CD4-positive, alpha-beta T cell treated with Interleukin-15 for 1 hour (primary cell): ENCODE data around the gene NDUFAB1.
"Not testable (repeated sequence)": the region's sequence is repeated elsewhere in the genome, so short reads cannot be mapped to it uniquely, and the experiment has no call there.

Source experiments
- DNase-seq: peaks from one replicate; pipeline ENCODE4 v3.0.0-alpha.2; 2020

Gene NDUFAB1

DNA sequence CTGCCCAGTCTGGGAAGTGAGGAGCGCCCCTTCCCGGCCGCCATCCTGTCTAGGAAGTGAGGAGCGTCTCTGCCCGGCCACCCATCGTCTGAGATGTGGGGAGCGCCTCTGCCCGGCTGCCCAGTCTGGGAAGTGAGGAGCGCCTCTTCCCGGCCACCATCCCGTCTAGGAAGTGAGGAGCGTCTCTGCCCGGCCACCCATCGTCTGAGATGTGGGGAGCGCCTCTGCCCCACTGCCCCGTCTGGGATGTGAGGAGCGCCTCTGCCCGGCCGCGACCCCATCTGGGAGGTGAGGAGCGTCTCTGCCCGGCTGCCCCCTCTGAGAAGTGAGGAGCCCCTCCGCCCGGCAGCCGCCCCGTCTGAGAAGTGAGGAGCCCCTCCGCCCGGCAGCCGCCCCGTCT, 12.8 kb downstream of the NDUFAB1 start:
- DNase-seq = not testable (repeated sequence)

DNA sequence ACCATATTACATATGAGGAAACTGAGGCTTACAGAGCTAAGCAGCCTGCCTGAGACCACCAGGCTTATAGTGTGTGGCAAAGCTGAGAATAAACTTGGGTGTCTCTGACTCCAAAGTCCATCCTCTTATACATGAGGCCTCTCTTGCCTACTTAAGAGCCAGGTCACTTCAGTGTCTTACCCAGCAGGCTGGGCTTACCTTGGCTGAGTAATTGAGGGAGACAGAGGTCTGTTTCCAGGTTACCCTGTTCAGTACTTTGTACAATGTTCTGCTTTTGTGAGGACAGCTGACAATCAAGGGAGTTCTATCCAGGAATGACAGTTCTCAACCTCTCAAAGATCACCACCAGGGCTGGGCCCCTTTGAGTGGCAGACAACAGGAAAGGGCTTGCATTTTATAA, 14.4 kb downstream of the NDUFAB1 start:
- no peak for DNase-seq

- no peak for DNase-seq
These were observed 15.7 kb downstream of the NDUFAB1 start for GRCh38 chr16:23580391-23580790.

DNA sequence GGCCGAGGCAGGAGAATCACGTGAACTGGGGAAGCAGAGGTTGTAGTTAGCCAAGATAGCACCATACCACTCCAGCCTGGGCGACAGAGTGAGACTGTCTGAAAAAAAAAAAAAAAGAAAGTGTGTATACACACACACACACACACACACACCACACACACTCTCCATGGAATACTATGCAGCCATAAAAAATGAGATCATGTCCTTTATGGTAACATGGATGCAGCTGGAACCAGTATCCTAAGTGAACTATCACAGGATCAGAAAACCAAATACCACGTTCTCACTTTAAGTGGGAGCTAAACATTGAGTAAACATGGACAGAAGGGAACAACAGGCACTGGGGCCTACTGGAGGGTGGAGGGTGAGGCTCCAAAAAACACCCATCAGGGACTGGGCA, 16.7 kb downstream of the NDUFAB1 start:
- no peak for DNase-seq

DNA sequence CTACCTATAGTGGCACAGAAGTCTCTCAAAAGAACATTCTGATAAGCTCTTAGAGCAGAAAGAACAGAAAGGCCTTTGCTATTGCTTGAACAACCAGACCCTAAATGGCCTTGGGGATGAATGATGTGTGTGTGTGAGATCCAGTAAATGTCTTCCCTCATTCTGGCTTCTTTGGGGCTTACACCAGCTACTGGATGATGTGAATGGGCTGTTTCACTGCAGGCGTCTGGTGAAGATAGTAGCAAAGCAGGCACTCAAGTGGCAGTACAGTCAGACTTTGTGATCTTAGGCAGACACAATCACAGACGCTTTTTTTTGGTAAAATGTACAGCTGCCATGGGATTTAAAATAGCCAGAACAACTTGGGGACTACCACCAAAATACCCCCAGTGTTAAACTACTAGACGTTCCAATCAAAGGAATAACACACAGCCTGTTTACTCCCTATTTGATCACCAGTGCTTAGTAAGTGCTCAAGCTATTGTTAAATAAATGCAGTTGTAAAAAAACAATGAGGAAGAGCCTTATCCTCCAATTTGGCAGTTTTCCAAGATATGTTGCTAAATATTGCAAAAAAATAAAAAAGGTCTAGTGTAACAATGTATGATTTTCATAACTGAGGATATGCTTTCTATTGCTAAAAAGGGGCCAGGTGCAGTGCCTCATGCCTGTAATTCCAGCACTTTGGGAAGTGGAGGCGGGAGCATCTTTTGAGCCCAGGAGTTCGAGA, 17.9 kb downstream of the NDUFAB1 start:
- DNase-seq = no peak

DNA sequence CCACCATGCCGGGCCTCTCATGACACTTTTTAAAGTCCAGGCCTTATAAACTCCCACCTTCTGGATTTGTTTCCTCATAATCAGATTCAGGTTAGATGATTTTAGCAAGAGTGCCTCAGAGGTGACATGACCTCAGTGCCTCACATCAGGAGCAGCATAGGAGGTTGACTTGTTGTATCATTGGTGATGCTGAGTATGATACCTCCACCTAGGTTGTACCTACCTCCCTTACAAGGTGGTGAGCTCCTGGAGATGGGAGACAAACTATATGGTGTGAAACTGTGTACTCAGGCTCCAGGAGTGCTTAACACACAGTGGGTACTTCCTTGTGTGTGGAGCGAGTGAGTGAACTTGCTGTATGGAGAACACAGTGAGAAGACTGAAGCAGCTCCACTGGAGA, 18.6 kb downstream of the NDUFAB1 start:
- no peak for DNase-seq

- DNase-seq = no peak
These were observed 20.3 kb downstream of the NDUFAB1 start for GRCh38 chr16:23575834-23576233.

GRCh38 chr16:23573817-23574216, 22.3 kb downstream of the NDUFAB1 start:
- no peak for DNase-seq

- DNase-seq = no peak
These were observed 23.7 kb downstream of the NDUFAB1 start for GRCh38 chr16:23572394-23572793.

- no peak for DNase-seq
These were observed 24.2 kb downstream of the NDUFAB1 start for GRCh38 chr16:23571895-23572294.

GRCh38 chr16:23570992-23571632, 25.0 kb downstream of the NDUFAB1 start:
- peak; percentile 24 for DNase-seq

DNA sequence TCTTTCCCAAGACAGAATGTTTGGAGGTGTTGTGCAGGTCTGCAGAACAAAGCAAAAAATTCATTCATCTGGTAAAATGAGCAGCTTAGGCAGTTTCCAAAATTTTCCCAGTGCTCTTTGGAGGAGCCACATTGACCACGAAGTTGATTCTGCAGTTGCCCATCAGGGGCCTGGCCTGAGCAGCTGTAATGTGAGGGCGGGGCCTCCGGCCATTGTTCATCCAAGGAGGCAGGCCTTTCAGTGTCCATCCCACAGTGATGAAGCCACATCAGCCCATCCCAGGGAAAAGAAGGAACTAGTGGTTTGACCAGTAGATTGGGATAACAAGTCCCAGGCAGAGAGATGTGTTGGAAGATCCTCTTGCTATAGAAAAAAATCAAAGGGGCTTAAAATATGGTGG, 28.5 kb downstream of the NDUFAB1 start:
- DNase-seq = no peak

DNA sequence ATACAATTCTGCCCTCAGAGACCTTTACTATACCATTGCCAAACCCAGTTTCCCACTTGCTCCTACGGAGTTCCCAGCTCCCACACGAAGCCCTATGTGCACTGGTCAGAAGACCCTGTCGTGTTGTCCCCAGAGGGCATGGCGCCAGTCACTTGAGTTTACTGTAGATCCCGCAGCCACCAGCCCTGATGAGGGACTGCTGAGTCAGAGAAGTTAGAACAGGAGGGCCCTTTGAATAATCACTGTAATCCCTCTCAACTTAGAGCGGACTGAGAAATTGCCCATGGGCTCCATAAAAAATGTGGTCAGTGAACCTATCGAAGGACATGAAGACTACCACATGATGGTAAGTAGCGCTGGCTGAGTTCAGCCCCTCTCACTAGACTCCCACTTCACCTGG, 29.4 kb downstream of the NDUFAB1 start:
- DNase-seq = no peak

DNA sequence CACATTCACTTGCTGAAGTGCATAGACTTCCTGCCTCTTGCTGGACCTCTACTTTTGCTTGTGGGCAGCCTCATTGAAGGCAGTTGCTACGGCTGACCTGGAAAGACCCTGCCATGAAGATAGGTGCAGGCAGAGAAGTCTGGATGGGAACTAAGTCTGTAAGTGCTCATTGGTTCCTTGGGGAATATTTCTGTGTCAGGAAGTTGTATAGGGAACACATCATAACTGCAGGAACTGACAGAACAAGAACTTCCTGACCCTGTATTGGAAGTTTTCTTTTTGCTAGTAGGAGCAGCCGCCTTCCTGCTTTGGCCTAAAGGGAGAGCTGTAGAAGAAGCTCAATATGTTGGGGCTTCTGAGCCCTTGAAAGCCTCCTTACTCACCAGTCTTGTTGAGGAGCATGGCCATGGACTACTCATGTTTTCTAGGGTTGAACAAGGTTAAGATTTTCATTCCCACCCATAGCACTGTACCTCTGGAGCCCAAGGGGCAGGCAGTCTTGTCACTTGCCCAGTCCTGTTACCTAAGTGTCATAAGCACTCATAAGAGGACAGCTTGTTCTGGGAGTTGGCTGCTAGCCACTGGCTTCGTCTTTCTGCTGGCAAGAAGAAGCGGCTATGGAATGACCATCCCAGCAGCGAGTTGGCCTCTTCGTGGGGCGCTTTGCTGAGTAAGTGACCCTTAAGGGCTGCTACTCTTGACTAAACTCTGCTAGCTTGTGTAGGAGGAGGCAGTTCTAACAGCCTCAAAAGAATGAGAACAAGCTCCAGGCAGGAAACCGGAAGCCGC, 31.3 kb downstream of the NDUFAB1 start:
- DNase-seq = no peak

DNA sequence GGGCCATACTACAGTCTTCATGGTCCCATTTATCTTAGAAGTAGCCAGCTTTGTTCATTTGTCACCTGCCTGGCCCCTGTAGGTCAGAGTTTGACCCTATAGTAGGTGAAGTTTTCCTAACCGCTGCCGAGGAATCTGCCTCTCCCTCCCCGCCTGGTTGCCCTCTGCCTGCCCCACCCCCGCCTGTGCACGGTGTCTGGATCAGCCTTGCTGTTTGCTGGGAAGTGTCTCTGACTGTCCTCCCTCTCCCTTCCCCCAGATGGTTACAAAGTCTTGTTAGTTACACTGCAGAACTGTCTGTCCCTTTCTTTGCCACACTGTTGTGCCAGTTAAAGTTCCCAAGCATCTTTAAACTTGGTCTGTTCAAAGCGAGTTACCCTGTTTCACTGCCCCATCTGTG, 32.9 kb downstream of the NDUFAB1 start:
- no peak for DNase-seq

DNA sequence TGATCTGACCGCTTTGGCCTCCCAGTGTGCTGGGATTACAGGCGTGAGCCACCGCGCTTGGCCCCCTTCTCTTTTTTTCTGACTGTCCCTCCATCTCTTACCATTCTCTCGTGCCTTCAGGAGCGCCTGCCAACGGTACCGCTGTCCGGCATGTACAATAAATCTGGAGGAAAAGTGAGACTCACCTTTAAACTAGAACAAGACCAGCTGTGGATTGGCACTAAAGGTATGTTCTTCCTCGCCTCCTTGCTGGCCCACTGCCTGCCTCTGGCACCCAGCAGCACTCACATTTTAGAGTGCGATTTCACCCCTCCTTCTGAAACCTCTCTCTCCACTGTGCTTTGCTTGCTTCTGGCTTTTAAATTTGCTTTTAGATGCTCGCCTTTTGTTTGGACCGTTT, 33.6 kb downstream of the NDUFAB1 start:
- DNase-seq = no peak

DNA sequence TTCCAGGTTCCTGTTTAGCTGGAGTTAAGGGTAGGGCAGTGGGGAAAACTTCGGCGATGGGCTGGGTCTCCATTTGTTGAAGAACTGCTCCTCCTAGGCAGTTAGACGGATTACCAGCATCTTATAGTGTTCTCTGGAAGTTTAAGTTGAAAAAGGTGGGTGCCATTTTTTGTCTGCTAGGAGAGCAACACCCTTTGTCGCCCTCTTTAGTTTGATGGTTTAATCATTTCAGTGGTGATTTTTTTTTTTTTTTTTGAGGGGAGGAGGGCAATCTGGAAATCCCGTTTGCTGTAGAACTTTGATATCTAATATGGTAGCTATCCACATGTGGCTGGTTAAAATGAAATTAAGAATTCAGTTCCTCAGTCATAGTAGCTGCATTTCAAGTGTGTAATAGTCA, 34.5 kb downstream of the NDUFAB1 start:
- no peak for DNase-seq

GRCh38 chr16:23557779-23558702, 38.1 kb downstream of the NDUFAB1 start:
- DNase-seq = no peak

GRCh38 chr16:23556881-23557778, 39.0 kb downstream of the NDUFAB1 start, which contains the start of the genes EARS2 and UBFD1:
Gene EARS2 (minus strand): TSS chr16:23557350. CDS start chr16:23557343, 7 bp downstream.
Gene UBFD1 (plus strand): TSS chr16:23557727. CDS start chr16:23557743, 16 bp downstream.
- peak; percentile 96 for DNase-seq

DNA sequence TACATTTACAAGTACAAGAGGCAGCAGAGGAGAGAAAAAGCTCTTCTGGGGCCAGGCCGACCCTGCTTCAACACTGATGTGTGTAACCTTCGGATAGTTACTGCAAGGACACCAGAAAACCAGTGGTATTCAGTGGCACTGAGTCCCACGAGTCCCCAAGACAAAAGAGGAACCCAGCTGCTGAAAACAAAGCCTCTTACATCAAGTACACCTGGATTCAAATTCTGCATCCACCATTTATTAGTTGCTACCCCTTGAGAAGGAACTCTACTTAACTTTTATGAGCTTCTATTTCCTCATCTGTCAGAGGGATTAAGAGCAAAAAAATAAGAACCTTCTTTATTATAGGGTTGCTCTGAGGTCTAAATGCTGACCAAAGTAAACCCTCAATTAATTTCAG, 41.6 kb downstream of the NDUFAB1 start:
- DNase-seq = no peak

- DNase-seq = no peak
These were observed 44.0 kb downstream of the NDUFAB1 start for GRCh38 chr16:23552161-23552560.

DNA sequence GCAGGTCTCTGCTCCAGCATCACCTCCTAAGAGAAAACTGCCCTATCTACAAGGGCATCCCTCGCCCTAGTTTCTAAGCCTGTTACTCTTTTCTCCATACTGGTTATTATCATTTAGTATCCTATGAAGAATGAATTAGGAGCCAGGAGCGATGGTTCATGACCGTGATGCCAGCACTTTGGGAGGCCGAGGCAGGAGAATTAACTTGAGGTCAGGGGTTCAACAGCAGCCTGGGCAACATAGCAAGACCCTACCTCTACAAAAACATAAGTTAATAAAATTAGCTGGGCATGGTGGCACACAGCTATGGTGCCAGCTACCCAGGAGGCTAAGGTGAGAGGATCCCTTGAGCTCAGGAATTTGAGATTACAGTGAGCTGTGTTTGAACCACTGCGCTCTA, 46.2 kb downstream of the NDUFAB1 start:
- no peak for DNase-seq
